Progenitor cell of endocrine pancreas (in vitro differentiated cells): ENCODE data around the gene PUS1. TPM values are rescaled to one million over a fixed set of nuclear protein-coding genes. Genes with fewer than 3 reads are reported as not detected.

Experiments used
- DNase-seq: peaks from one replicate; pipeline ENCODE4 v3.0.0; 2021; ENCODE audit warnings: low spot score; ENCODE audit not compliant: unreplicated experiment
- H3K27ac Mint-ChIP-seq: 2 replicates; pipeline ENCODE4 v1.8.0; 2021; ENCODE audit warnings: mild to moderate bottlenecking, moderate library complexity, mixed read lengths
- H3K27me3 Mint-ChIP-seq: 2 replicates; pipeline ENCODE4 v1.8.0; 2021; ENCODE audit warnings: mixed read lengths
- H3K36me3 Mint-ChIP-seq: 2 replicates; pipeline ENCODE4 v1.8.0; 2022; ENCODE audit warnings: mixed read lengths; ENCODE audit not compliant: insufficient read depth
- H3K4me1 Mint-ChIP-seq: 2 replicates; pipeline ENCODE4 v1.8.0; 2021; ENCODE audit warnings: low read depth, mixed read lengths
- H3K4me3 Mint-ChIP-seq: 2 replicates; pipeline ENCODE4 v1.8.0; 2021; ENCODE audit warnings: low read depth, mild to moderate bottlenecking, moderate library complexity, mixed read lengths
- H3K9me3 Mint-ChIP-seq: 2 replicates; pipeline ENCODE4 v1.8.0; 2021; ENCODE audit warnings: low read depth, mixed read lengths
- CTCF ChIP-seq: fragments of 200-600 bp; sonication (generic); IDR thresholded peaks from one replicate; pipeline ENCODE4 v1.5.0; 2021; ENCODE audit warnings: antibody characterized with exemption, mild to moderate bottlenecking; ENCODE audit not compliant: unreplicated experiment
- total RNA-seq: library from RNA; stranded (reverse); gene quantifications from 2 replicates; pipeline ENCODE4 v1.2.1, GENCODE V29; 2021

PUS1 gene
- total RNA-seq, 1 donor from 2014 or later = 38.5 TPM

- H3K36me3 Mint-ChIP-seq = peaks cover 3% of the 10 kb centered on the region
- TF ChIP-seq CTCF = no peak
- H3K9me3 Mint-ChIP-seq = no peaks in the 10 kb centered on the region
- no peak for DNase-seq
- no peaks in the 10 kb centered on the region for H3K27me3 Mint-ChIP-seq
- peaks cover 9% of the 10 kb centered on the region for H3K4me1 Mint-ChIP-seq
- H3K4me3 Mint-ChIP-seq = no peak overlapping the region
- no peak overlapping the region for H3K27ac Mint-ChIP-seq
Observed at GRCh38 chr12:131901431-131902331, 27.4 kb upstream of the PUS1 start.

DNA sequence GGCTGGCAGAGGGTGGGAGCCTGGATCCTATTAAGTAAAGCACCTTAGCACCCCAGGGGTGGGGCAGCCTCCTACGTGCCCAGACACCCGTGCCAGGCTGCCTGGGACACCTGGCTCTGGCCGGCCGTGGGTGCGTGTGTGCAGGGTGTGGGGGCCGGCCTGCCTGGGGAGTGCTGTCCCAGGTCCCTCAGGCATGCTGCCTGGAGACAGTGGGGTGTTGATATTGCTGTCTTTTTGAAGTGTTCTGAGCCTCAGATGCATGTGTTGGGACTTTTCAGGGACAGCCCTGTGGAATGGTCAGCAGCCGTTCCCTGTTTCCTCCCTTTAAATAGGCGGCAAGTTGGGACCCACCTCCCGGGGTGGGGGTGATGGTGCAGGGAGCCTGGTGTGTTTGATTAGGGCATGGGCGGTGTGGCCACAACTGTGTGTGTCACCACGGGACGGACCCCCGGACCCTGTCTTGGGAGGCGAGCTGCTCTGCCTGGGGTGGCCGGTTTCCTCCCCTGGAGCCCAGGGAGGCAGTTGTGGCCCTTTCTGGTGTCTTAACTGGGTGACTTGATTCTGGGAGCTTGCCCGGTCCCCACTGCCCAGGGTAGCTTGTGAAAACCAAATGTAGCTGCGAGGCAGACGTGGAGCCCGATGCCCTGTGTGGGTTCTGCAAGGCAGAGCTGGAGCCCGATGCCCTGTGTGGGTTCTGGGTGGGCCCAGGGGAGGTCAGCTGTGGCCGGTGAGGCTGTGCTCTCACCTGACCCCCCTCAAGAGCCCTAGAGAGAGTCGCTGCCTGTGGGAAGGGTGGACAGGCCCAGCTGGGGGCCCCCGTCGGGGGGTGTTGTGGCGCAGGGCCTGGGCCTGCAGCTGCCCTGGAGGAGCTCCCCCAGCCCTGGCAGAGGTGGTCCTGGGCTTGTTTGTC is 26.5 kb upstream of the PUS1 start:
- Mint-ChIP-seq H3K9me3 (no peaks in the 10 kb centered on the region), H3K27me3 (no peaks in the 10 kb centered on the region), H3K36me3 (peaks cover 3% of the 10 kb centered on the region), H3K4me1 (peaks cover 5% of the 10 kb centered on the region), H3K27ac (no peak overlapping the region), H3K4me3 (no peak overlapping the region)
- no peak for DNase-seq
- no peak for TF ChIP-seq CTCF

DNA sequence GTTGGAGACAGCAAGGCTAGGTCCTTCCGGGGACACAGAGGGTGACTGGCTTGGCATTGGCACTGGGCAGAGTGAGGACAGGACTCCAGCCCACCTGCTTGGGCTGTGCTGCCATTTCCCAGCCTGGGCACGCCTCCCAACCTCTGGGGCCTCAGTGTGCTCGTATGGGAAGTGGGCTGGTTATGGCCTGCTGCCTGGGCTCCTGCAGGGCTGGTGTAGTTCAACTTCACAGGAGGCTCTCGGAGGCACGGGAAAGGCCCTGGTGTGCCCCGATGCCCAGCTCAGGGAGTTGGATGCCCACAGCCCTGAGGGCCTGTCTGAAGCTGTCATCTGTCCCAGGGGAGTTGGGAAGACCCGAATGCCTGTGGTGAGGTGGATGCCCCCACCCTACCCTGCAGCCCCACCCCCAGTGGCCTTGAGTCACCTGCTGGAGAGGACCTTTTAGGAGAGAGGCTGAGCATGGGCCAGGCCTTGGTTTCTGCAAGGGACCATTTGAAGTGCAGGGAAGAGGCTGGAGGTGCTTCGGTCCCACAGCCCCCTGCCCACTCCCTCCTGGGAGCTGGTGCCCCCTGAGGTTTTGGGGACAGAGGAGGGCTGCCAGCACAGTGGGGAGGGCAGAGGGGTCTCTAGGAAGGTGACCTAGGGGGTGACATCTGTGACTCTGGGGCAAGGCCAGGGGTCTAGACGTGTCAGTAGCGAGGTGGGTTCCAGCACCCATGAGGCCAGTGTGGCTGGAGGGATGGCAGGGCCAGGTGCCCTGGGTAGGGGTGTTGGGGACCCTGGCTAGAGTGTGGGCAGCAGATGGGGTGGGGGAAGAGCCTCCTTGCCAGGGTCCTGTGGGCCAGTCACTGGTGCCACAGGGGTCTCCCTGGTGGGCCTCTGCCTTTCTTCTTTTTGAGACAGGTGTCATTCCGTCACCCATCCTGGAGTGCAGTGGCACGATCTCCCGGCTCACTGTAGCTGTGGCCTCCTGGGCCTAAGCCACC is 25.5 kb upstream of the PUS1 start:
- Mint-ChIP-seq H3K9me3 (no peaks in the 10 kb centered on the region), H3K4me3 (no peak overlapping the region), H3K27me3 (no peaks in the 10 kb centered on the region), H3K4me1 (peaks cover 3% of the 10 kb centered on the region), H3K27ac (no peak overlapping the region), H3K36me3 (peaks cover 2% of the 10 kb centered on the region)
- DNase-seq = no peak
- no peak for TF ChIP-seq CTCF

GRCh38 chr12:131904346-131904745 is 24.7 kb upstream of the PUS1 start:
- Mint-ChIP-seq H3K36me3 (peaks cover 2% of the 10 kb centered on the region), H3K9me3 (no peaks in the 10 kb centered on the region), H3K4me1 (peaks cover 3% of the 10 kb centered on the region), H3K27ac (no peak overlapping the region), H3K27me3 (no peaks in the 10 kb centered on the region), H3K4me3 (no peak overlapping the region)
- no peak for TF ChIP-seq CTCF
- no peak for DNase-seq
